NT2/D1 (cell line): Measurements from ENCODE around the gene SH3PXD2B.

Experiments used
- YY1 ChIP-seq: IDR thresholded peaks from 2 replicates; pipeline ENCODE4 v1.6.1; 2011; ENCODE audit not compliant: insufficient read length, insufficient read depth
- ZNF274 ChIP-seq: IDR thresholded peaks from 2 replicates; pipeline ENCODE4 v1.6.1; 2011; ENCODE audit warnings: mild to moderate bottlenecking, low read depth, low read length

- TF ChIP-seq YY1 (no peak), ZNF274 (no peak)
Measured at GRCh38 chr5:172501708-172502320, 47.5 kb upstream of the SH3PXD2B start.
